OCI-M1 (cell line): ENCODE measurements around the gene MRPL34.

ENCODE experiments used
- DNase-seq: peaks from one replicate; lab custom pipeline; 2025; lab: John Stamatoyannopoulos, UW

The MRPL34 gene

DNA sequence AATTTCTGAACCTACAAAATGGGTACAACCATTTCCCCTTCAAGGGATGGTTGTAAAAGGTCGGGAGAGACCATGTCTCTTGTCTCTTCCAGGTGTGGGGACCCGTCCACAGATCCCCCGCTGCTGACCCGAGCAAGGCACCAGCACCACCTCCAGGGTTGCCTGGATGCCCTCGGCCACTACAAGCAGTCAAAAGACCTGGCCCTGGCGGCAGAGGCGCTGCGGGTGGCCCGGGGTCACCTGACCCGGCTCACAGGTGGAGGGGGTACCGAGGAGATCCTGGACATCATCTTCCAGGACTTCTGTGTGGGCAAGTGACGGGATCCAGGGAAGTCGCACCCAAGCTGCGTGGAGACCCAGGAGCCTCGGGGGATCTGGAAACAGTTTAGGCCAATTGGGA lies 35.7 kb downstream of the MRPL34 start:
- DNase-seq: no peak

DNA sequence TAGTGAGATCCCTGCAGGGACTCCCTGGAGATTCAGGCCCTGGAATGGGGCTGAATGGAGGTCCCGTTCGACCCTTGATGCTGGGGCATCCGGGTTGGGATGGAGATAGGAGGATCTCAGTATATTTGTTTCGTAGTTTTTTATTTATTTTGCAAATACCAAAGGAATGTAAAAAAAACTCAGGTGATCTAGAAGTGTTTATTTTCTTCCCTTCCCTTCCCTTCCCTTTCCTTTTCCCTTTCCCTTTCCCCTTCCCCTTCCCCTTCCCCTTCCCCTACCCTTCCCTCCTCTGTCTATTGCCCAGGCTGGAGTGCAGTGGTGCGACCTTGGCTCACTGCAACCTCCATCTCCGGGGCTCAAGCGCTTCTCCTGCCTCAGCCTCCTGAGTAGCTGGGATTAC lies 36.2 kb downstream of the MRPL34 start:
- no peak for DNase-seq

DNA sequence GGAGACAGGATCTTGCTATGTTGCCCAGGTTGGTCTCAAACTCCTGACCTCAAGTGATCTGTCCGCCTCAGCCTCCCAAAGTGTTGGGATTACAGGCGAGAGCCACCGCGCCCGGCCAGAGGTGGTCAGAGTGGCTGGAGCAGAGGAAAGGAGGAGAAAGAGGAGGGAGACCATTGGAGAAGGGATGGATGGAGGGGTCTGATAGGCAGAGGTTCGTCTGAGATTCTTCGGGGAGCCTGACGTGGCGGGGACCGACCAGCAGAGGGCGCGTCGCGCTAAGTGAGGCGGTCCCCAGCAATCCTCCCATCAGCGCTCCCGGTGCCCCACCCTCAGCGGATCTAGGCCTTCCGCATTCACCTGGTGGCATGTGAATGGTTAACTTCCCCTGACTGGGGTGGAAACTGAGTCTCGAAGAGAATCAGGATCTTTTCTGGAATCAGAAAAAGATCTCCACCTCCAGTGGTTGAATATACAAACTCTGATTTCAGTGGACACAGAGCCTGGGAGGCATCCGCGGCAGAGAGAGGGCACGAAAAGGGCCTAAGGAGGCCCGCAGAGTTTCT lies 40.5 kb downstream of the MRPL34 start:
- peak; percentile 88 for DNase-seq

DNA sequence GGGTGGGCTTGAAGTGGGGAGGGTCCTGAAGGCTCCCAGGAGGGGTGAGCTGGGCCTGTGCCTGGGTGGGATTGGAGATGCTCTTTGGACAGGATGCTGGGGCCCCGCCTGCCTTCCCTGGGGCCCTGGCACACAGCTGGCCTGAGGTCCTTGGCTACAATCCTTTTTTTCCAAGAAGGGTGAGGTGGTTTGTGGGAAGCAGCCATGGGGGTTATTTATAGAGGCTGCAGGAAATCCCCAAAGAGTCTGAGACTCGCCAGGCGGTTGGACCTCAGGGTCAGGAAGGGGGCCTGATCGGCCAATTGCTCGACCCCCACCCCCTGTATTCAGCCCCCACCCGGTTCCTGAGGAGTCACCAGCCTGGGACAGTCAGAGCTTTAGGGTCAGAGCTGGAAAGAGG lies 41.7 kb downstream of the MRPL34 start:
- DNase-seq: no peak

DNA sequence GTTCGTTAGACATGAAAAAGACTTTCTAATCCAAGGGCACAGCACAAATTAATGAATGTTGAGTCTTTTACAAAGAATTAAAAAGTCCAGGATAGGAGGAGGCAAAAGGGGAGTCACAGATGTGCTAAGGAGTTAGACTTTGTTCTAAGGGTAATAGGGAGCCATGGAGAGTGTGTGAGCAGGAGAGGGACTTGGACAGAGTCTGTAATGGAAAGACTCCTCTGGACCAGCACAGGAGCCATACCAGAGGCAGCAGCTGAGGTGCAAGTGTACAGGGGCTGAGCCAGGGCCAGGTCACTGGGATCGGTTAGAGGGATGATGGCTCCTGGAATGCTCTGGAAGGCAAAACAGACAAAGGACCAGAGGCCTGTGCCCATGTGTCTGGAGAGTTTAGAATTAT lies 42.2 kb downstream of the MRPL34 start:
- DNase-seq: no peak

DNA sequence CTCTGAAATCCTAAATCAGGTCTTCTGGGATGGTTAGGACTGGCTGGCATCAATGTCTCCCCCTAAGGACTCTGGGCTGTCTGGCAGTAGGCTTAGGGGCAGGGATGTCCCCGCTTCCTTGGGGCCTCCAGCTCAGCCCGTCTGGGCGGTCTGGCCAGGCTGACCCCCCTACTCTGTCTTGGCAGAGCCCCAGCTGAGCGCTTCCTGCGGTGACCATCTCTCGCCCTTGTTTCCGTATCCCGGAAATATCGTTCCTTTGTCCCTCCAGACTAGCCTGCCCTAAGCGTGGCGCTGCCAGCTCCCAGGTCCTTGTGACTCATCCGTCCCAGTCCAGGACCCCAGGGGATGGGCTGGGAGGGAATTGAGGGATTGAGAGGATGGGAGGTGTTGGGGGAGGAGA lies 43.0 kb downstream of the MRPL34 start:
- no peak for DNase-seq

DNA sequence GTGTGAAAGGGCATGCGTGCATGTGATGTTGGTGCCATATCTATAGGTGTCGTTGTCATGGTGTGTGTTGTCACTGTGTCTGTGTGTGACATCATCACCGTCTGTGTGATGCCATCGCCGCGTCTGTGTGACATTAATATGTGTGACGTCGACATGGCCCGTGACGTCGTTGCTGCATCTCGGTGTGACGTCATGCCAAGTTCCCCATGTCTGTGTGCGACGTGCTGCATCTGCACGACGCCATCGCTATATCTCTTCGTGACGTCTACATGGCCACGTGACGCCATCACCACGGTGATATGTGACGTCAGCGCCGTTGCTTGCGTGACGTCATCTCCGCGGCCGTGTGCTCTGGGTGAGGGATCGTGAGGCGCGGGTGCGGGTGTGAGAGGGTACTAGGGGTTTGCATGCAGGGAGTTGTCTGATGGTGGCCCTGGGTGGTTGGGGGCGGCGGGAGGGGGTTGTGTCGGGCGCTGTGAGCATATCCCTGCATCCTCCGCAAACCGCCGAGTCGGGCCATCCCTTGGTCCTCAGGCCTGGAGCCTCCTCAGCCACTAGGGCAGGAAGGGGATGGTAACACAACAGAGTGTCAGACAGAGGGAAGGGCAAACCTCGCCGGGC lies 46.3 kb downstream of the MRPL34 start:
- no peak for DNase-seq

DNA sequence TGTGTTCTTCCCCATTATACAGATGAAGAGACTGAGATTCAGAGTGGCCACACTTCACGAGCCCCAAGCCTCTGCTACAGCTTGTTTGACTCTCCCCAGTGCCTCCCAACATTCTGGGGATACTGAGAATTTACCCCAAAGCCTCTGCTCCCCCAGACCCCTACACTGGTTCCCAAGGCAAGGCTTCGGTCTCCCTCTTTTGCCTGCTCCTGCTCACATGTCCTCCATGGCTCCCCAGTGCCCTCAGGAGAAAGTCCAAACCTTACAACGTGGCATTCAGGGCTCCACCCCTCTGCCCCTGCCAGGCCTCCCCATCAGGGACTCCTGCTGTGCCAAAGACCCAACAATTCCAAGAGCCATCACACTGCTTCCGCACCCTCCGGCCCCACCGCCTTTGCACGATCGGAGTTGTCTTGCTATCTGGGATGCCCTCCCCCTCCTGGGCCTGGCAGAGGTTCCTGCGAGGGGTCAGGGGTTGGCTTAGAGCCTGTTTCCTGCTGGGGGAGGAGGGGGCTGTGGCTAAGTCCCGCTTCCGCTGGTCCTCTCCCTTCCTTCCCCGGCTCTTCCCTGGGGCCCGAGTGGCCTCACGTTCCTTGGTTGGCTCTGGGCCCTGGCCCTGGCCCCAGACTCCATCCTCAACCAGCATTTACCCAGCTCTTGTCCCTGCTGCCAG lies 47.1 kb downstream of the MRPL34 start:
- no peak for DNase-seq

DNA sequence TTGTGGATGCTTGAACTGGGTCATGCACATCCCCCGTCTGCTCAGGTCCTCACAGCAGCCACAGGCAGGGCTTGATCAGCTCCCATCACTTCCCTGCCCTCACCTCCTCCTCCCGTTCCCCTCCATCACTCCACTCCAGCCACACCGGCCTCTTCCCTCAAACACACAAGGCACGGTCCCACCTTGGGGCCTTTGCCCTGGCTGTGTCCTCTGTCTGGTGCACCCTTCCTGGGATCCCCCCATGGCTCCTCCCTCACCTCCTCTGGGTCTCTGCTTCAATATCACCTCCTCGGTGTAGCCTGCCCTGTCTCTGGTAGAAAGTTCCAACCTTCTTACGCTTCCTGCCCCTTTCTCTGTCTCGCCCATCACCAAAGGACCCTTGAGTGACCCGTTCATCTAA lies 47.7 kb downstream of the MRPL34 start:
- DNase-seq: no peak
